Measurements from ENCODE around the gene PRICKLE4. TPM values are rescaled to one million over a fixed set of nuclear protein-coding genes. Genes with fewer than 3 reads are reported as not detected.

PRICKLE4 gene
- total RNA-seq: 2.7 and 3.3 TPM in 2 replicates

DNA sequence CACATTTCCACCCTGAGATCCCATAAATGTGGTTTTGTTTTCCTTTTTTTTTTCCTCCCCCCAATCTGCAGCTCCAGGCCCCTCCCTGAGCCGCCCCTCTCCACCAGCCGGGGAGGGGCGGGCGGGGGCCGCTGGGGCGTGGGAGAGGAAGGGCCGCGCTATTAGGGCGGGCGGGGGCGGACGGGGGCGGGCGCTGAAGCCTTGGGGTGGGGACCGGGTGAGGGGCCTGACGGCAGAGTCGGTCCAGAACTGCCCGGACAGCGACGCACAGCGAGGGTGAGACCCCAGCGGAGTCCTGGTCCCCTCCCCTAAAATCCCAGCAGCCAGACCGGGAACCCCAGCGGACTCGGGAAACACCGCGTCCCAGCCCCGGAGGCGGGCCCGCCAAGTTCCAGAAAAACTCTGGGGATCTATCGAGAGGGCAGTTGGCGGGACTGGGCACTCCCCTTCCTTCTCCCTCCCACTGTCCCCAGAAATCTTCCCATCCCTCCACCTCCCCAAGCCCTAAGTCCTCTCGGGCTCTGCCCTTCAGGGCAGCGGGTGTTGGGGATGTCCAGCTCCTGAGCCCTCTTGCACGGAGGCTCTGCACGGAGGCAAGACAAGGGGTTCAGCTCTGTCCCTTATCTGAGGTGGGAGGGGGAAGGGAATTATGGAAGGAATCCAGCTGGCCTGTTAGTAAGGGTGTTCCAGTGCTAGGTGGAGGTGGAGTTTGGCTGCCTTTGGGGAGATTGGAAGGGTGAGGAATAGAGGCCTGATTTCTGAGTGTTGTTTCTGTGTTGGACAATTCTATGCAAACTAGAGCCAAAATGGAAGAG is at the start of gene PRICKLE4:
TSS of gene PRICKLE4 (plus strand) at position 232 of the 815 bp plus-strand sequence. CDS start 2,692 bp downstream, outside the sequence.

DNA sequence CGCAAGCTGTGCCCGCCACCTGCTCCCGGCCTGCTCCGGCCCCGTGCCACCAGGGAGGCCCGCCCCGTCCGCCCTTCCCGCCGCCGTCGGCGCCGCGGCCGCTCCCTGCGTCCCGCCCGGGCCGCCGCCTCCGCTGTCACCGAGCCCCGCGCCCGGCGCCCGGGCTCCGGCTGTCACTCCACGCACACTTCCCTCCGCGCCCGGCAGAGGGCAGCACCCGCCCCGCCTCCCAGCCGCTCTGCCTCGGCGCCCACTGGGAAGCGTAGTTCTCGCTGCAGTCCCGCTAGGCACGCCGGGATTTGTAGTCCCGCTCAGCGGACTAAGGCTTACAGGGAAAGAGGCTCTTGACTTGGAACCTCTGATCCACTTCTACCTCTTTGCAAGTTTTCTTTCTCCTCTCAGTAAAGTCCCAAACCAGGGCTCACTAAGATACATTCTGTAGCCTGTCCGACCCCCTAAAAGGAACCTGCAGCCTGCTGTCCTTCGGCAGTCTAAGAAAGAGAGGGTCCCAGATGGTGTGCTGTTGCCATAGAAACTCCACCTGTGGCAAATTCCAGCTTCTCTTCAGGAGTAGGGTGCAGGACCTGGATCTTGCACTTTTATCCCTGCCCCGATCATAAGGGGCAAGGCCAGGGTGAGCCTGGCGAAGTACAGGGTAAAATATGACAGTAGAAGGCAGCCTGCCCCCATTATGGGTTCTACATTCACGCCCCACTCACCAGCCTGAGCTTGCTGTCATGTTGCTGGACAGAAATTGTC is 45.0 kb upstream of the PRICKLE4 start, which contains the start of gene TFEB:
TSS of gene TFEB (minus strand) at position 182 of the 759 bp plus-strand sequence. CDS start 44,395 bp downstream, outside the sequence.

GRCh38 chr6:41747256-41748101 is 33.1 kb upstream of the PRICKLE4 start, which contains the start of gene PGC:
TSS of gene PGC (minus strand) at chr6:41747397. CDS start at chr6:41747334, 63 bp downstream.

DNA sequence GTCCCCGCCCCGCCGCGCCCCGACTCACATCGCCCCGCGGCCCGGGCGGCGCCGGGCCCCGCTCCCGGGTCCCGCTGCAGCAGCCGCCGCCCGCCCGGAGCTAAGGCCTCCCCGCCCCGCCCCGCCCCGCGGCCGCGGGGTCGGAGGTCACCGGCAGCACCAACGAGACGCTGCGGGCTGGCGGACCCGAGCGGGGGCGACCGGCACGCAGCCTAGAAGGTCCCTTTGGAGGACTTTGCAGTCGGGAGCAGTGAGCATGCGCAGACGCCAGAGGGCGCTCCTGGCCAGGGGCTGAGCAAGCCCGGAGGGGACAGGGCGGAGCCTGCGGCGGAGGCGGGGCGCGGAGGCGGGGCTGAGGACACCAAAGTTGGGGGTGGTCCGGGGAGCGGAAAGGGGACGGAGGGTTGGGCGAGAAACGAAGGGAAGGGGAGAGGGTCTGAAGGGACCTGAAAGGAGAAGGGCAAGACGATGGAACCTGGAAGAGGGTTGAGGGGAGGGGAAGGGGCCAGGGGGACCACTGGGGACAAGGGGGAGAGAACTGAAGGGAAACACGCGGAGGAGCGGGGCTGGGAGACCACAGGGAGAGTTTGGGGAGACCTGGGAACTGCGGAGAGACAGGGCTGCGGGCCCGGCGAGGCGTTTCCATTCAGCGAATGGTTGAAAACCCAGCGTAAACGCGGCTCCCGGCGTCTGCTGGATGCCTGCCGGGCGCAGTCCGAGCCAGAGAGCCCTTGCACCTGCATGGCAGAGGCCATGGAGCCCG is 613 bp upstream of the PRICKLE4 start, which contains the start of gene FRS3:
TSS of gene FRS3 (minus strand) at position 113 of the 763 bp plus-strand sequence. CDS start 2,913 bp downstream, outside the sequence.

GRCh38 chr6:41787219-41787917 is 6.8 kb downstream of the PRICKLE4 start, which contains the start of gene TOMM6:
TSS of gene TOMM6 (plus strand) at chr6:41787694. CDS start at chr6:41787698, 4 bp downstream.

Small RNA genes within 50 kb of the gene (small RNA-seq; reads per million reads assigned to genes)
- gene AL365205.2 (not detected), gene AL365205.3 (not detected), gene RF00393 (not detected)

Other genes with a start within 250 kb of the PRICKLE4 start
- 4.7 and 9.0 TPM in 2 replicates for gene FOXP4, start 234.4 kb upstream of the PRICKLE4 start, total RNA-seq
- gene MDFI, start 142.3 kb upstream of the PRICKLE4 start, total RNA-seq: 24.6 and 38.1 TPM in 2 replicates
- gene TFEB, start 45.2 kb upstream of the PRICKLE4 start, total RNA-seq: 1.7 and 2.9 TPM in 2 replicates
- gene PGC, start 33.4 kb upstream of the PRICKLE4 start, total RNA-seq: not detected in 2 replicates
- gene FRS3, start 882 bp upstream of the PRICKLE4 start, total RNA-seq: 0.80 and 1.7 TPM in 2 replicates
- 172 and 198 TPM in 2 replicates for gene TOMM6, start 6.9 kb downstream of the PRICKLE4 start, total RNA-seq
- gene USP49, start 114.6 kb downstream of the PRICKLE4 start, total RNA-seq: 2.9 and 3.6 TPM in 2 replicates
- gene MED20, start 140.4 kb downstream of the PRICKLE4 start, total RNA-seq: 39.8 and 40.3 TPM in 2 replicates
- 27.7 and 28.9 TPM in 2 replicates for gene BYSL, start 140.7 kb downstream of the PRICKLE4 start, total RNA-seq
- gene CCND3, start 161.0 kb downstream of the PRICKLE4 start, total RNA-seq: 43.1 and 51.2 TPM in 2 replicates

Measured in thoracic aorta endothelial cell (primary cell).